ENCODE measurements around the gene TMEM132E.

TMEM132E gene

GRCh38 chr17:34568953-34569352 is 10.4 kb upstream of the TMEM132E start:
- DNase-seq (ENCODE audit: extremely low read depth in 1 of 2, low read depth in 1 of 2) = no peak

DNA sequence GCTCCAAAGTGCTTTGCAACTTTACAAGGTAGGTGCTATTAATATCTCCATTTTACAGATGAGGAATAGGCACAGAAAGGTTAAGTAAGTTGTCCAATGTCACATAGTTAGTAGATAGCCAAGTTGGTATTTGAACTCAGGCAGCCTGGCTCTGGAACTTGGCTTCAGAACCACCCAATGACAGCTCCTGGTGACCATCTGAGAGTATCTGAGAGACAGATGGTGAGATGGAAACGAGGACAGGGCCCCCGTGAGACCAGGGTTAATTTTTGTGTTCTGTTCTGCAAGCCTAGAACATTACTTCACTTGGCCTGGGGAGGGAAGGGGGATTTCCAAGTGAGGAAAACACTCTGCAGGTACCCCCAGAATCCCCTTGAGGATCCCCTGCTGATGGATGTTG is 9.8 kb upstream of the TMEM132E start:
- DNase-seq (ENCODE audit: extremely low read depth in 1 of 2, low read depth in 1 of 2) = no peak

GRCh38 chr17:34570506-34570905 is 8.9 kb upstream of the TMEM132E start:
- DNase-seq (ENCODE audit: extremely low read depth in 1 of 2, low read depth in 1 of 2) = no peak

- no peak for DNase-seq (ENCODE audit: extremely low read depth in 1 of 2, low read depth in 1 of 2)
Measured at GRCh38 chr17:34571428-34572130, 7.8 kb upstream of the TMEM132E start.

DNA sequence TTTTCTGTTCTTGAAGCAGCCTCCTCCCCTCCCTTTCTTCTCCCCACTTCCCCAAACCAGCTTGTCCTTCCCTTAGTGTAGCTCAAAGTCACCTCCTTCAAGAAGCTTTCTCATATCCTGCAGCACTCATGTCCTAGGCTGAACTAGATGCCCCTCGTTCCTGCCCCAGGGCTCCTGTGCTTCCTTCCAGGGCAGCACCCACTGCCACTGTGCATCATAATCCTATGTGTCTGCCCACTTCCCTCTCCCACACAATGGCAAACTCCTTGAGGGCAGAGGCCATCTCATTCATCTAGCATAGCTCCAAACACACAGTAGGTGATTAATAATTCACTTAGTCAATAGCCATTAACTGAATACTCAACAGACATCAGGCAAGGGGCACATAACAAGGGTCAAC is 6.9 kb upstream of the TMEM132E start:
- no peak for DNase-seq (ENCODE audit: extremely low read depth in 1 of 2, low read depth in 1 of 2)

DNA sequence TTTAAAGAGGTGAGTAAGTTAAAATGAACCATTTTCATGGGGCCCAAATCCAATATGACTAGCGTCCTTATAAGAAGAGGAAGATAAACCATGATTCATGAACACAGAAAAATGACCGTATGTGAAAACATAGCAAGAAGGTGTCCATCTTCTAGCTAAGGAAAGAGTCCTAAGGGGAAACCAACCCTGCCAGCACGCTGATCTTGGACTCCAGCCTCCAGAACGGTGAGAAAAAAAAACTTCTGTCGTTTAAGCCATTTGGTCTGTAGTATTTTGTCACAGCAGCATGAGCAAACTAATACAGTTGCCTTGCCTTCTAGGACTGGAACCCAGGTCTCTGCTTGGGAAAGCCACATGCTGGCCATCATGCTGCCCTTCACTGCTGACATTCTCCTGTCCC is 4.2 kb upstream of the TMEM132E start:
- no peak for DNase-seq (ENCODE audit: extremely low read depth in 1 of 2, low read depth in 1 of 2)

GRCh38 chr17:34578016-34578415 is 1.4 kb upstream of the TMEM132E start:
- no peak for DNase-seq (ENCODE audit: extremely low read depth in 1 of 2, low read depth in 1 of 2)

- DNase-seq (ENCODE audit: extremely low read depth in 1 of 2, low read depth in 1 of 2) = no peak
Measured at GRCh38 chr17:34578656-34579016, 746 bp upstream of the TMEM132E start.

DNA sequence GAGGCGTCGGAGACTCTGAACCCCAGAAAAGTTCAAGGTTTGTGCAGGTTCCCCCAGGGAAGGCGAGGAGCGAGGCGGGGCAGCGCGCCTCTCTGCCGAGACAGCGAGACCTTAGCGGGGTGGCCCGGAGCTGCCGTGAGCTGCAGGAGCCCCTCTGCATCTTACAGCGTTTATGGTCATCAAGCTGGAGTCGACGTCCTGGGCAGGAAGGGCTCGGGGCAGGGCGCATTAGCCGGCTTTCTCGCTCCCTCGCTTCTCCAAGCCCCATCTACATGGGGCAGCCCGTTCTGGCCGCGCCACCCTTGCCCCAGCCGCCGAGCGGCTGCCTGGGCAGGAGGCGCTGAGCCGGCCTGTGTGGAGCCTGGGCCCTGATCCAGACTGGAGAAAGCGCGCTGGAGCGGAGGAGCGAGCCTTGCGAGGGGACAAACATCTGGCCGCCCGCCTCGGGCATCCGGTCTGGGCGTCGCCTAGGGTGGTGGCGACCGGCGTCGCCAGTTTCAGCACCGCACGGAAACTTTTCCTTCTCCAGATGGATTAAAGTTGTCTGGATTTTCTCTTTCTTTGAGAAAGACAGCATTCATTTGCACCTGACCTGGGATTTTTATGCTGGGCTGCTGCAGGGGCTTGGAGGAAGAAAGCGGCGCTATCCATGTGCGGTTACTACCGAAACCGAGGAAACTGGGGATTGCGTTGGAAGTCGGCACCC is 750 bp downstream of the TMEM132E start:
- no peak for DNase-seq (ENCODE audit: extremely low read depth in 1 of 2, low read depth in 1 of 2)

DNA sequence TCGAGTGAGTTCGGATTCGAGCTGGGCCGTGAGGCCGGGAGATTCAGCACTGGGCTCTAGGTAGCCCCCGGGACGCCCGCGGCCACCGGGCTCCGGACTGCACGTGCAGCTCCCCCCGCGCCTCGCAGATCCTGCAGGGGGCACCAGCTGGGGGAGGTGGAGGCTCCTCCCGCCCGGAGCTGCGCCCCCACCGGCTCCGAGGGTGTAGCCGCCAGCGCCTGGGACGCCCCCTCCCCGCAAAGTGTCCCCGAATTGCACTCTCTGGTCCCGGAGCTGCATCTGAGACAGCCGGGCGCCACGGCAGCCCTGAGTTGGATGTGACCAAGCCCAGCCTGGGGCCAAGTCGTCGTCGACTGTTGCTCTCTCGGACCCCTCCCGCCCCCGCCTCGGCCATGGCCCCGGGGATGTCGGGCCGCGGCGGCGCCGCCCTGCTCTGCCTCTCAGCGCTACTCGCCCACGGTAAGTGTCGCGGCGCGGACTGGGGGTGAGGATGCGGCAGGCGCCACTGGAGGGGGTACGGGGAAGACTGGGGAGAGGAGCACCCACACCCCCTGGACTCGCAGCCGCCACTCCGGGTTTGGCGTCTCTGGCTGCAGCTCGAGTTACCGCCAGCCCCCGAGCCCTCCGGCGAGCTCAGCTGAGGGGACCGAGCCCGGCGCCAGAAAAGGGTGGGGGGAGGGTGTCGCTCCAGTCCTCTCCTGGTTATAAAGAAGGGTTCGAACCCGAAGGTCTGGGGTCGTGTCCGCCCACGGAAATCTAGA is 1.5 kb downstream of the TMEM132E start:
- no peak for DNase-seq (ENCODE audit: extremely low read depth in 1 of 2, low read depth in 1 of 2)

- DNase-seq (ENCODE audit: extremely low read depth in 1 of 2, low read depth in 1 of 2) = no peak
Measured at GRCh38 chr17:34581446-34582184, 2.2 kb downstream of the TMEM132E start.

DNA sequence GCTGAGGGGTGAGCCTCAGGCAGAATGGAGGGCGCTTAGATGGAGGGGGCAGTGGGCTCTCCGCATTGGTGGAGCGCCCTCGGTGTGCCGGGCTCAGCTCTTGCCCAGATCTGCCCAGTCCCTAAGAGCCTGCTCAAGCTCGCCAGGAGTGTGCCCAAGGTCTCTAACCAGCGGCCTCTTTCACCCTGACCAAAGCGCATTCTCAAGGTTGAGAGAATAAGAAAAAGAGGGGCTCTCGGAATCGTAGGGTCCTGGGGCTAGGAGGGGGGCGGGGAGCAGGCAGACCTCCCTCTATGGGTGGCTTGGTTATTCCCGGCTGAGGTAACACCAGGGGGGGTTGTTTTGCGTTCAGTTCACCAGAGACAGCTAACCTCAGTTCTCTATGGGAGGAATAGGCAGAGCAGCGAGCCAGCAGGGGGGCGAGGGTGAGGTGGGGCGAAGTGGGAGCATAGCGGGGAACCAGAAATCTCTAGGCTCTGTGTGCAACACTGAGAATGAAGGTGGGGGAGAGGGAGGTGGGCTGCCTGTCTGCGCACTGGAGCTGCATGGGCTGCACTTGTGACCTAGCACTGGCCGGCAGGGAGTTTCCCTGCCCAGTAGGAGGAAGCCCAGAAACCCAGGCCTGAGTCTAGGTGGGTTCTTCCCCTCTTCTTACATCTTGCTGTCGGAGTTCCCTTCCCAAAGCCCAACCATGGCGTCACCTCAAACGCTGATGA is 3.0 kb downstream of the TMEM132E start:
- no peak for DNase-seq (ENCODE audit: extremely low read depth in 1 of 2, low read depth in 1 of 2)

DNA sequence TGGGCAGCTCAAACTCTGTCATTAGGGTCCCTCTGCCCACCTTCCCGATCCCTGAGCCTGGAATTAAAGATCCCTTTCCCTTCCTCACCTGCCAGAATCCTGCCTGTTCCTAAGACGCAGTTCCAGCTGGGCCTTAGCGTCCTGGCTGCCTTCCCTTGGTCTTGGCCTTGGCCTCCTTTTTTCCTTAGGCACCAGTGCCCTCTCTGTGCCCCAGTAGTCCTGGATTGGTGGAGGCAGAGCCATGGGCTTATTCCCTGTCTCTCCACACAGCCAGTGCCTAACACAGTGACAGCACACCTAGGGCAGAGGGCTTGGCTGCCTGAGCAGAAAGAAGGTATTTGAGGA is 3.5 kb downstream of the TMEM132E start:
- no peak for DNase-seq (ENCODE audit: extremely low read depth in 1 of 2, low read depth in 1 of 2)

DNA sequence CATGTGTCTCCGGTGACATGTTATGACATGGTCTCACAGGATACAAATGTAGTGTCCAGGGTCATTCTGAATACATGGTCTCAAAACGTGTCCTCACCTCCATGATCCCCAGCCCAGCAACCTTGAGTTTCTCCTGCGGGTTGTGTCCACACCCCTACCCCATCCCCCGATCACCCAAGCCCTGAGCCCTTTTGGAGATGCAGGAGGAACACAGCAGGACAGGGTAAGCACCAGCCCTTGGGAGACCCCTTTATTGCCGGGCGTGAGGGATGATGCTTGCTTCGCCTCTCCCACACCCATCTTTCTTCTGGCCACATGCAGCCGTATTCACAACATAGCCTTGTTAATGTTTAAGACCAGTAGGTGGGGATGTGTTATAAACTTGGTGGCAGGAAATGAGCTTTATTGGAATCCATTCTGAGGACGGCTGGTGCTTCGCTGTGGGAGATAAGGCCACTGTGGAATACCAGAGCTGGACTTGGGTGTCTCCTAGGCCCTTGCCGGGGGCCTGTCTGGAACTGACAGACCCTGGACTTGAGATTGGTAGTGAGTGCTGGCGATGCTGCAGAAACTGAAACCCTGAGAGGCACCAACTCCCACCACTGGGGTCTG is 5.5 kb downstream of the TMEM132E start:
- no peak for DNase-seq (ENCODE audit: extremely low read depth in 1 of 2, low read depth in 1 of 2)

- DNase-seq (ENCODE audit: extremely low read depth in 1 of 2, low read depth in 1 of 2) = no peak
Measured at GRCh38 chr17:34586346-34586846, 7.0 kb downstream of the TMEM132E start.

DNA sequence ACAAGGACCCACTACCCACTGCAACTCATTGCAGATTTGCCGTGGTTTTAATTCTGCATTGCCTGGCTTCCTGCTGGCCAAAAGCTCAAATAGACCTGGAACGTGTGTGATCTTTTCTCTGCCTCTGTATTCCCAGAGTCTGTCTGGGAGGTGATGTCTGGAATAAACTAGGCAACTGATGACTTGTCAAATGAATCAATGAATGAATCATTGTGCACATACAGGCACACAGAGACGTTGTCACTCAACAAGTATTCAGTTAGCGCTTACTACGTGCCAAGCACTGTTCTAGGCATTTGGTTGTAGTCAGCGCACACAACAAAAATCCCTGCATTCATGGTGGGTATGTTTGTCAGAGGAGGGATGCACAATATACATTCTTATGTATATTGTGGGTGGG is 8.9 kb downstream of the TMEM132E start:
- no peak for DNase-seq (ENCODE audit: extremely low read depth in 1 of 2, low read depth in 1 of 2)

DNA sequence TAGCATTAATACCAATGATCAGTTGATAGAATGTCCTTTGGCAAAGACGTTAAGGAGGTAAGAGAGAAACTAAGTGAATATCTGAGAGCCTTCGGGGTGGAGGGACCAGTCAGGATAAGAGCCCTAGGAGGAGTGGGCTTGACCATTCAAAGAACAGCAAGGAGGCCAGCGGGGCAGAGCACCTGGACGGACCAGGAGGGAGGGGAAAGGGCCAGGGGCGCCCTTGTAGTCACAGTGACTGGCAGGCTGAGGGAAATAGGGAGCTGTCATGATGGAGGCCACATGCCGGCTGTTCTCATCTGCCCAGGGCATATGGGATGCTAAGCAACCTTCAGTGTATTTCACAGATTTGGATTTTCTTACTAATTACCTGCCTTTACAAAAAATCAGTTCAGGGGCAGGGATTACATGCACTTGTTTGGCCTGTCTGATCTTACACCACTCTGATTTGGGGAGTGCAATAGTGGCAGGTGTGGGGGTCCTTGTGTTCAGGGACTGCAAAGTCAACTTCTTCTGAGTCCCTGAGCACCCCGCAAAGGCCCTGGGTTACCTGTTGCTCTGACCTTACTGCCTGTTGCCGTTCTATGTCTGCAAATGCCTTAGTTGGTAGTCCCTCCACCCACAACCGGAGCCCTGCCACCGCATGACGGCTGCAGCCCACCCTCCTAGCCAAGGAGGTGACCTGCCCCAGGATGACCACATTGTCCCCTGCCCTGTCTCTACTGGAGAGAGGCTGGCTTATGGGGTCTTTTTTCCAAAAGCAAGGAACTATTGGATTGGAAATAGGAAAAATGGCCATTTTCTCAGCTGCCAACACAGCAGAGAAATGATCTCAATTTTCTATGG is 10.0 kb downstream of the TMEM132E start:
- DNase-seq (ENCODE audit: extremely low read depth in 1 of 2, low read depth in 1 of 2) = no peak

- DNase-seq (ENCODE audit: extremely low read depth in 1 of 2, low read depth in 1 of 2) = no peak
Measured at GRCh38 chr17:34592002-34592401, 12.6 kb downstream of the TMEM132E start.

- no peak for DNase-seq (ENCODE audit: extremely low read depth in 1 of 2, low read depth in 1 of 2)
Measured at GRCh38 chr17:34596920-34597319, 17.5 kb downstream of the TMEM132E start.
